IPS-11a (cell line): ENCODE data around the gene RAB36.

Experiments
- H3K4me3 ChIP-seq: one replicate; pipeline ENCODE4 v1.5.1; 2013; ENCODE audit warnings: low read depth, low read length, control low read depth

The RAB36 gene

GRCh38 chr22:23157560-23158515 lies 12.6 kb downstream of the RAB36 start:
- no peak overlapping the region for H3K4me3 ChIP-seq

DNA sequence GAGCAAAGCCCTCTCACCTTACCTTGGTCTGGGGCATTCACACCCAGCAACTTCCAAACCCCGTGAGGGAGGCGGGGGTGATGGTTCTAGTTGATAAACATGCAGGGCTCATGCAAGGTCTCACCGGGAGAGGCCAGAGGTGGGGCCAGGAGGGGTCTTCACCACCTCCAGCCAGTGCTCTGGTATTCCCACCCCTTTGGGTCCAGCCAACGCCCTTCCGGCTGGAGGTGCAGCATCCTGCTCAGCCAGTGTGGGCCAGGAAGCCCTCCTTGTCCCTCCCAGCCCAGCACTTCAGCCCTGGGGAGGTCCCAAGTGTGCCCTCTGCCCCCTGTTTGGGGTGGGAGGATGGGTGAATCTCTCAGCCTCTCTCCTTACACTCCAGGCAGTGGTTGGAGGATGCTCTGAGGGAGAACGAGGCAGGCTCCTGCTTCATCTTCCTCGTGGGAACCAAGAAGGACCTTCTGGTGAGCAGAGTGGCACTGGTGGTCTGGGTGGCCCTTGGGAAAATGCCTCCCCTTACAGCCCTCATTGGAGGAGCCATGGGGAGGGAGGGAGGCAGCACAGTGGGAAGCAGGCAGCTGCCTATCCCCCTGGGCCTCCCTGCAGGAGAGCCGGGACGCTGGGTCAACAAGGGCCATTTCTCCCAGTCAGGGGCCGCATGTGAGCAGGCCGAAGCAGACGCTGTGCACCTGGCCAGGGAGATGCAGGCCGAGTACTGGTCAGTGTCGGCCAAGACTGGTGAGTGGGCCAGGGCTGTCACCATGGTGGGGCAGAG lies 13.4 kb downstream of the RAB36 start:
- no peak overlapping the region for H3K4me3 ChIP-seq

DNA sequence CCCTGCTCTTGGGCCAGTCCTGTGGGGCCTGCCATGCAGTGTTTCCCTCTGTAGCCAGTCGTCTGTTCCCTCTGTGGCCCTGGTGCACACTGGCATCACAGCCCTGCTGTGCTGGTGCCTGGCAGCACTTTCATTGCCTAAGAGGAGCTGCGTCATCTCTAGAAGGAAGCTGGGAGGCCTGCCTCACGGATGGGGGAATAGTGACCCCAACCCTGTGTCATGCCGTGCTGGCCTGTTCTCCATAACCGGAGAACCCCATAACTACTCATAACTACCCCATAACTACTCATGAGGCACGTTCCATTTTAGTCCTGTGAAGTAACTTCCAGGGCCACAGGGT lies 14.0 kb downstream of the RAB36 start:
- H3K4me3 ChIP-seq, result no peak overlapping the region

DNA sequence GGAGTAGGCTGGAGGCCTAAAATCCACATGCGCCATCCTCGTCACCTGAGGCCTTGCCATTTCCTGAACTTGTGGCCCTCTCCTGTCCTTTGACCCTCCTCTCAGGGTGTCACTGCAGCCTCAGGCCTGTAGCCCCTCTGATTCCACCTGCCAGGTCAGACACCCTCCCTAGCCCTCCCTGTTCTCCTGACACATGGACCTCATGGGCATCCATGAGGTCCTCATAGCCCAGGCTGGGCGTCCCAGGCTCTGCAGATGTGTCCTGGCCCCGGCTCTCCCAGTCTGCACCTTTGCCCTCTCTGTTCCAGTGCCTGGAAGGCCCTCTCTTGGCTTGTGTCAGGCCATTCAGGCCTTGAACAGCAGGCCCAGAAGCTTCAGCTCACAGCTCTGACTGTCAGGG lies 15.8 kb downstream of the RAB36 start:
- H3K4me3 ChIP-seq, result no peak overlapping the region

DNA sequence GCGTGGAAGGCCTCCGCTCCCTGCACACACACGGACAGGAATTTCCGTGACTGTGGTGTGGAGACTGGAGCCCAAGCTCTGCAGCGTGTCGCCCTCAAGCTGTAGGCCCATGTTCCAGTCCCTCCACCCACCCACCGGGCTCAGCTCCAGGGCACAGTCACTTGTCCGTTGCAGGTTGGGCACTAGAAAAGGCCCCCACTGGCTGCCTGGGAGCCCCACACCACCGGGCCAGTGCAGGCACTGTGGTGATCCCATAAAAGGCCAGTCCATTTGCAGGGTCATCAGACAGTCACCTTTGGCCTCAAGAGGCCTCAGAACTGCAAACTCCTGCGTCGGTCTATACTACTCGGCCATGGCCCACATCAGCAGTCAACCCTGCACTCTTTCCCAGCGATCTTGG lies 16.3 kb downstream of the RAB36 start:
- H3K4me3 ChIP-seq, result no peak overlapping the region

- H3K4me3 ChIP-seq, result no peak overlapping the region
Observed at GRCh38 chr22:23163665-23164064, 18.4 kb downstream of the RAB36 start.

GRCh38 chr22:23164091-23164490 lies 18.8 kb downstream of the RAB36 start:
- no peak overlapping the region for H3K4me3 ChIP-seq

GRCh38 chr22:23166042-23166831 lies 21.0 kb downstream of the RAB36 start:
- no peak overlapping the region for H3K4me3 ChIP-seq

- H3K4me3 ChIP-seq, result no peak overlapping the region
Observed at GRCh38 chr22:23166841-23167616, 21.8 kb downstream of the RAB36 start.

DNA sequence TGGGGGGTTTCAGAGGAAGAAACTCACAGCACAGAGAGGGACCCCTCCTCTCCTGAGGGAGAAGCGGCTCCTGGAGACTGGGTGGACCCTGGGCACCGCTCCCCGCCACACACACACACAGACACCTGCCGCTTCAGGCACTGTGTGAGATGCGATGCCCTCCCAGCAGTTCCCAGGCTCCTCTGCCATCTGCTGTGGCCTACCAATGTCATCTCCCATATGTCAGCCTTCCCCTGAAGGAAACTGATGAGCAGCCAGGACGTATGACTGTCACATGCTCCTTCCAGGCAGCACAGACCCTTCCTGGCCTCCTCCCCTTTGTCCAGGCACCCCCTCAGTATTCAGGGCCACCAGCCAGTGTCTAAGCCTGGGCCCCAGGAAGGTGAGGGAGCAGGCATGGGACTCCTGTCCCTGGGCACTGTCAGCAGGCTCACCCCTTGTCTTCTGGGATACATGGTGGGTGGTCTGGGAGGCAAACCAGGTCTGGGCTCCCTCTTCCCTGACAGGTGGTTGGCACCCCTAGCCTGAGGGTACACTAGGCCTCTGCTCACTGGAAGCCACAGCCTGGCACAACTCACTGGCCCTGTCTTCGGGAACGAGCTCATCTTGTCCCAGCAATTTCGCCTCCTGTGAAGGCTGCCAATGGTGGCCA lies 23.2 kb downstream of the RAB36 start:
- H3K4me3 ChIP-seq, result no peak overlapping the region

- H3K4me3 ChIP-seq, result no peak overlapping the region
Observed at GRCh38 chr22:23169043-23169406, 23.7 kb downstream of the RAB36 start.

DNA sequence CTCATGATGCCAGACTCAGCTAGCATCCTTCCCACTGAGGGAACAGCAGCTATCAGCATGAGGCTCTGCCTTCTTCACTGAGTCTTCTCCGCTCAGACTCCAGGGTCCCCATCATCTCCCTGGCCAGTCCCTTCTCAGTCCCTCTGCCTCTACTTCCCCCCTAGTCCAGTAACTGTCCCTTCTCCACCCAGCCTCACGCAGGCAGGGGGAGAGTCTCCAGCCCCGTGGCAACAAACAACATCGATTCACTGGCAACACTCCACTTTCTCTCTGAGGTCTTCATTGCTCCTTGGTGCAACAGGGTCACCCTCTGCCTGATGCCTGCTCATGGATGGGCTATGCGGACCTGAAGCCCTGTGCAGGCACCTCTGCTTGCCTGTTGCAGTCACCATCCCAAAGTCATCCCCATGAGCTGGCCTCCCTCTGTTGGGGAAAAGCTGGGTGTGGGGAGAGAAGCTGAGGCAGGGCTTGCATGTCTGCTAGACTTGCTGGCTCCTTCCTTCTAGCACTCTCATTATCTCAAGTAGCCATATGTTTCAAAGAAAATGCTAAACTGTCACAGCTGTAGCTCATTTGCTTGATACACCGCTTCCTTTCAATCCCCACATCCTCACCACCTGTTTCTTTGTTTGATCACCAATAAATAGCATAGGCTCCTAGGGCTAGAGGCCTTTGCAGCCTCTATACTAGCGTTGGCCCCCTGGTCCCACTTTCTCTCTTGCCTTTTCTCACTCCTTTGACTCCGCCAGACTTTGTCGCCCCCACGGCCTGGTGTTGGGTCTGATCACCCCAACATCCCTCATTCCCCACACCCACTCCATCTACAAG lies 30.8 kb downstream of the RAB36 start:
- no peak overlapping the region for H3K4me3 ChIP-seq

DNA sequence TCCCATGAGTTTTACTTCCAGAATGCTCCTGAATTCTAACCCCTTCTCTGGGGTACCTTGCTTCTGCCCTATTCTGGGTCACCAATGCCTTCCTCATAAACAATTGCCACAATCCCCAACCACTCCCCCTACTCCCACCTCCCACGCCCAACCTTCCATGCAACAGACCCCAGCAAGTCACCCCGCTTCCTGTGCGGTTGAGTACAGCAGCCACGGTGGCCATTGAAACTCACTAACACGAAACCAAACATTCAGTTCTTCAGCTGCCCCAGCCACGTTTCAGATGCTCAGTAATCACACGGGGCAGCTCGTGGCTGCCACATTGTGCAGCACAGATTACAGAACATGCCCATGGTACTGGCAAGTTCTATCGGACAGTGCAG lies 31.4 kb downstream of the RAB36 start:
- H3K4me3 ChIP-seq, result no peak overlapping the region

DNA sequence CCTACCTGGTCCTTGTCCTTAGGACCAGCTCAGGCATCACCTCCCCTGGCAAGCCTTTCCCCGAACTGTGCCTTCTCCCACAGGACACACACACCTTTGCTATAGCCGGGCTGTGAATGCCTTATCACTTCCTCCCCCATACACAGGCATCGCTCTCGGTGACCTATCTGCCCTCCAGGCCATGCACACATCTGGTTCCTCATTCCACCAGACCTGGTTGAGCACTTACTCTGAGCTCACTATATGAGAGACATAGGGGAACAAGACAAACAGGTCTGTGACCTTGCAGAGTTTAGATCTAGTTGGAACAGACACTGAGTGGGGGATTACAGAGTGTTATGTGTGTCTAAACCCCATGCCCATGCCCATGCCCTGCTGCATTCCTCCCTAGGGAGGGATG lies 31.9 kb downstream of the RAB36 start:
- H3K4me3 ChIP-seq, result no peak overlapping the region

- H3K4me3 ChIP-seq, result no peak overlapping the region
Observed at GRCh38 chr22:23178512-23179254, 33.4 kb downstream of the RAB36 start.

- no peak overlapping the region for H3K4me3 ChIP-seq
Observed at GRCh38 chr22:23179381-23180299, 34.4 kb downstream of the RAB36 start.

- peak within 1 kb of the TSS; percentile 78 for H3K4me3 ChIP-seq
Observed at GRCh38 chr22:23180301-23180892, 35.1 kb downstream of the RAB36 start, which contains the start of gene BCR. TSS of gene BCR (plus strand) at chr22:23180509. CDS start at chr22:23180961, 452 bp downstream.
